BLaER1 treated with 17β-estradiol and CSF1 and Interleukin-3, amounts not matched to agents 10 nM and 100 nM (cell line): Measurements from ENCODE around the gene TSPAN18.
A peak's percentile ranks its signal among the peaks of the same experiment; 100 is the strongest.

Source experiments
- H3K27ac ChIP-seq, 11 experiments: shearing (Covaris generic); formaldehyde crosslinking; 2 replicates each; pipeline ENCODE4 v1.8.1; 2022
- H3K27me3 ChIP-seq, 11 experiments: shearing (Covaris generic); formaldehyde crosslinking; 2 replicates each; pipeline ENCODE4 v1.8.1; 2022
- H3K36me3 ChIP-seq, 11 experiments: shearing (Covaris generic); formaldehyde crosslinking; 2 replicates each; pipeline ENCODE4 v1.8.1; 2022
- H3K4me1 ChIP-seq, 10 experiments: shearing (Covaris generic); formaldehyde crosslinking; 2 replicates each; pipeline ENCODE4 v1.8.1; 2022
- H3K4me2 ChIP-seq, 11 experiments: shearing (Covaris generic); formaldehyde crosslinking; 2 replicates each; pipeline ENCODE4 v1.8.1; 2022
- H3K4me3 ChIP-seq, 10 experiments: shearing (Covaris generic); formaldehyde crosslinking; 2 replicates each; pipeline ENCODE4 v1.8.1; 2022
- H3K9ac ChIP-seq, 11 experiments: shearing (Covaris generic); formaldehyde crosslinking; 2 replicates each; pipeline ENCODE4 v1.8.1; 2022
- H3K9me3 ChIP-seq, 11 experiments: shearing (Covaris generic); formaldehyde crosslinking; replicated peaks in 1 of 11; 2 replicates each; pipeline ENCODE4 v1.8.1; 2022
- H4K20me1 ChIP-seq, 11 experiments: shearing (Covaris generic); formaldehyde crosslinking; 2 replicates each; pipeline ENCODE4 v1.8.1; 2022
- Cebpa-rat ChIP-seq, 11 experiments: shearing (Covaris generic); IDR thresholded peaks; 2 replicates each; pipeline ENCODE4 v1.8.1; 2022

Gene TSPAN18

GRCh38 chr11:44917741-44918140 is 191.0 kb downstream of the TSPAN18 start:
- Histone ChIP-seq H3K9me3 (no peaks in the 10 kb centered on the region), H3K9ac (no peak overlapping the region), H4K20me1 (peaks cover 0 to 49% (median 21%) of the 10 kb centered on the region in 11 experiments; a peak in 11 of 22 replicates), H3K4me1 (peaks cover 41 to 61% (median 49%) of the 10 kb centered on the region in 10 experiments), H3K36me3 (no peaks in the 10 kb centered on the region), H3K27ac (0 out of 22 replicates have a peak overlapping the region, but pooled peaks of 1 of the 11 experiments have one; percentile 58), H3K27me3 (no peaks in the 10 kb centered on the region), H3K4me3 (no peak overlapping the region), H3K4me2 (peak overlapping the region in 7 of 11 experiments; percentile 70 to 87 (median 80); a peak in 12 of 22 replicates)
- TF ChIP-seq Cebpa-rat (IDR thresholded peaks at IDR 0.05), result no peak

GRCh38 chr11:44920451-44920850 is 193.7 kb downstream of the TSPAN18 start:
- no peaks in the 10 kb centered on the region for H3K36me3 ChIP-seq
- no peak overlapping the region for H3K9ac ChIP-seq
- H3K4me3 ChIP-seq, result no peak overlapping the region
- no peaks in the 10 kb centered on the region for H3K9me3 ChIP-seq
- H3K27ac ChIP-seq, result no peak overlapping the region
- no peak overlapping the region for H3K4me2 ChIP-seq
- no peaks in the 10 kb centered on the region for H3K27me3 ChIP-seq
- peaks cover 20 to 55% (median 40%) of the 10 kb centered on the region in 10 experiments for H3K4me1 ChIP-seq
- H4K20me1 ChIP-seq, result peaks cover 0 to 36% (median 12%) of the 10 kb centered on the region in 11 experiments; a peak in 8 of 22 replicates
- no peak for TF ChIP-seq Cebpa-rat (IDR thresholded peaks at IDR 0.05)

GRCh38 chr11:44923115-44923514 is 196.4 kb downstream of the TSPAN18 start:
- no peaks in the 10 kb centered on the region for H3K9me3 ChIP-seq
- peaks cover 0 to 43% (median 19%) of the 10 kb centered on the region in 11 experiments; a peak in 17 of 22 replicates for H4K20me1 ChIP-seq
- peaks cover 0 to 55% (median 33%) of the 10 kb centered on the region in 10 experiments; a peak in 14 of 20 replicates for H3K4me1 ChIP-seq
- no peaks in the 10 kb centered on the region for H3K36me3 ChIP-seq
- H3K27me3 ChIP-seq, result no peaks in the 10 kb centered on the region
- H3K4me3 ChIP-seq, result no peak overlapping the region
- H3K27ac ChIP-seq, result no peak overlapping the region
- no peak for TF ChIP-seq Cebpa-rat (IDR thresholded peaks at IDR 0.05)
- H3K4me2 ChIP-seq, result peak overlapping the region in 7 of 11 experiments; percentile 3 to 47 (median 18); a peak in 9 of 22 replicates
- H3K9ac ChIP-seq, result no peak overlapping the region

- H3K4me2 ChIP-seq, result peak overlapping the region in 7 of 11 experiments; percentile 3 to 47 (median 18); a peak in 5 of 22 replicates
- H3K4me1 ChIP-seq, result peaks cover 0 to 52% (median 30%) of the 10 kb centered on the region in 10 experiments; a peak in 14 of 20 replicates
- H3K9ac ChIP-seq, result no peak overlapping the region
- no peaks in the 10 kb centered on the region for H3K36me3 ChIP-seq
- H3K4me3 ChIP-seq, result no peak overlapping the region
- TF ChIP-seq Cebpa-rat (IDR thresholded peaks at IDR 0.05), result no peak
- H4K20me1 ChIP-seq, result peaks cover 0 to 50% (median 24%) of the 10 kb centered on the region in 11 experiments; a peak in 18 of 22 replicates
- no peak overlapping the region for H3K27ac ChIP-seq
- H3K9me3 ChIP-seq, result no peaks in the 10 kb centered on the region
- H3K27me3 ChIP-seq, result no peaks in the 10 kb centered on the region
These were observed 197.0 kb downstream of the TSPAN18 start for GRCh38 chr11:44923806-44924205.

GRCh38 chr11:44926036-44926435 is 199.3 kb downstream of the TSPAN18 start:
- no peaks in the 10 kb centered on the region for H3K27me3 ChIP-seq

GRCh38 chr11:44927174-44927661 is 200.5 kb downstream of the TSPAN18 start:
- H3K27ac ChIP-seq, result no peak overlapping the region
- no peak overlapping the region for H3K9ac ChIP-seq
- H3K4me2 ChIP-seq, result peak overlapping the region in 10 of 11 experiments; percentile 17 to 64 (median 42); a peak in 15 of 22 replicates
- H3K36me3 ChIP-seq, result peaks cover 0 to 14% (median 0%) of the 10 kb centered on the region in 11 experiments; a peak in 7 of 22 replicates
- peaks cover 0 to 66% (median 50%) of the 10 kb centered on the region in 11 experiments; a peak in 20 of 22 replicates for H4K20me1 ChIP-seq
- no peaks in the 10 kb centered on the region for H3K9me3 ChIP-seq
- H3K4me1 ChIP-seq, result peaks cover 0 to 61% (median 31%) of the 10 kb centered on the region in 10 experiments; a peak in 14 of 20 replicates
- H3K27me3 ChIP-seq, result no peaks in the 10 kb centered on the region
- no peak overlapping the region for H3K4me3 ChIP-seq
- TF ChIP-seq Cebpa-rat (IDR thresholded peaks at IDR 0.05), result no peak

More at GRCh38 chr11:44926036-44926435, 199.3 kb downstream of the TSPAN18 start:
- H3K4me2 ChIP-seq, result peak overlapping the region in 3 of 11 experiments; percentile 4 to 12 (median 12); a peak in 1 of 22 replicates
- H3K9ac ChIP-seq, result no peak overlapping the region
- no peaks in the 10 kb centered on the region for H3K9me3 ChIP-seq
- peaks cover 0 to 60% (median 44%) of the 10 kb centered on the region in 11 experiments; a peak in 20 of 22 replicates for H4K20me1 ChIP-seq
- no peak overlapping the region for H3K27ac ChIP-seq
- H3K4me3 ChIP-seq, result no peak overlapping the region
- H3K4me1 ChIP-seq, result peaks cover 0 to 64% (median 31%) of the 10 kb centered on the region in 10 experiments; a peak in 14 of 20 replicates
- no peak for TF ChIP-seq Cebpa-rat (IDR thresholded peaks at IDR 0.05)
- H3K36me3 ChIP-seq, result peaks cover 0 to 9% (median 0%) of the 10 kb centered on the region in 11 experiments; a peak in 3 of 22 replicates

GRCh38 chr11:44928144-44928543 is 201.4 kb downstream of the TSPAN18 start:
- Histone ChIP-seq H4K20me1 (peaks cover 0 to 75% (median 59%) of the 10 kb centered on the region in 11 experiments; a peak in 20 of 22 replicates), H3K27me3 (no peaks in the 10 kb centered on the region), H3K4me2 (0 out of 22 replicates have a peak overlapping the region, but pooled peaks of 1 of the 11 experiments have one; percentile 33), H3K36me3 (peaks cover under 1 to 23% (median 8%) of the 10 kb centered on the region in 11 experiments; a peak in 21 of 22 replicates), H3K4me1 (peaks cover 0 to 59% (median 28%) of the 10 kb centered on the region in 10 experiments; a peak in 14 of 20 replicates), H3K27ac (no peak overlapping the region), H3K9ac (no peak overlapping the region), H3K4me3 (no peak overlapping the region), H3K9me3 (no peaks in the 10 kb centered on the region)
- no peak for TF ChIP-seq Cebpa-rat (IDR thresholded peaks at IDR 0.05)

GRCh38 chr11:44928816-44929215 is 202.1 kb downstream of the TSPAN18 start:
- Histone ChIP-seq H3K4me2 (peak overlapping the region in 2 of 11 experiments; percentile 7 to 22; a peak in 2 of 22 replicates), H3K9me3 (no peaks in the 10 kb centered on the region), H3K27me3 (no peaks in the 10 kb centered on the region), H4K20me1 (peaks cover 0 to 82% (median 66%) of the 10 kb centered on the region in 11 experiments; a peak in 20 of 22 replicates), H3K4me3 (no peak overlapping the region), H3K36me3 (peaks cover 8 to 30% (median 15%) of the 10 kb centered on the region in 11 experiments), H3K9ac (0 out of 22 replicates have a peak overlapping the region, but pooled peaks of 2 of the 11 experiments have one; percentile 19 to 25), H3K27ac (peak overlapping the region in 1 of 11 experiments; percentile 17; a peak in 1 of 22 replicates), H3K4me1 (peaks cover 0 to 52% (median 22%) of the 10 kb centered on the region in 10 experiments; a peak in 13 of 20 replicates)
- no peak for TF ChIP-seq Cebpa-rat (IDR thresholded peaks at IDR 0.05)
